Stimulated activated naive CD8-positive, alpha-beta T cell treated with anti-CD3 and anti-CD28 coated beads, Interleukin-15, amount 100 ng/mL, for 72 hours (primary cell): Measurements from ENCODE around the gene RAD51B.
"Not testable (repeated sequence)": the region's sequence is repeated elsewhere in the genome, so short reads cannot be mapped to it uniquely, and the experiment has no call there.

Experiments
- ATAC-seq: fragments of 150-1000 bp; cut with Tn5 transposase; 2 replicates; pipeline ENCODE4 v1.10.0; 2021; ENCODE audit warnings: mild to moderate bottlenecking, moderate library complexity
- DNase-seq, 2 donors: peaks; one replicate each; pipeline ENCODE4 v3.0.0; 2021 to 2022
- H3K27ac Mint-ChIP-seq, 2 donors: one replicate each; pipeline ENCODE4 v1.8.0; 2022; ENCODE audit warnings: mild to moderate bottlenecking in 2 of 2, mixed read lengths in 2 of 2, moderate library complexity in 2 of 2
- H3K27me3 Mint-ChIP-seq: one replicate; pipeline ENCODE4 v1.8.0; 2022; ENCODE audit warnings: mixed read lengths
- H3K4me1 Mint-ChIP-seq: one replicate; pipeline ENCODE4 v1.8.0; 2022; ENCODE audit warnings: mild to moderate bottlenecking, mixed read lengths
- H3K4me3 Mint-ChIP-seq, 2 donors: one replicate each; pipeline ENCODE4 v1.8.0; 2022; ENCODE audit warnings: mild to moderate bottlenecking in 2 of 2, mixed read lengths in 2 of 2, moderate library complexity in 1 of 2
- H3K9me3 Mint-ChIP-seq, 2 donors: one replicate each; pipeline ENCODE4 v1.8.0; 2022; ENCODE audit warnings: mixed read lengths in 2 of 2

Gene RAD51B

GRCh38 chr14:68278576-68279436 is 459.2 kb downstream of the RAD51B start:
- H3K4me1 Mint-ChIP-seq = peaks cover 80% of the 10 kb centered on the region
- no peak for ATAC-seq
- peak overlapping the region in 1 of 2 donors; percentile 60 for H3K27ac Mint-ChIP-seq
- H3K27me3 Mint-ChIP-seq = no peaks in the 10 kb centered on the region
- H3K4me3 Mint-ChIP-seq = no peak overlapping the region
- H3K9me3 Mint-ChIP-seq = no peaks in the 10 kb centered on the region
- no peak for DNase-seq

- H3K27ac Mint-ChIP-seq = no peak overlapping the region
- no peaks in the 10 kb centered on the region for H3K9me3 Mint-ChIP-seq
- ATAC-seq = no peak
- DNase-seq = no peak
- no peak overlapping the region for H3K4me3 Mint-ChIP-seq
- H3K4me1 Mint-ChIP-seq = peaks cover 81% of the 10 kb centered on the region
- no peaks in the 10 kb centered on the region for H3K27me3 Mint-ChIP-seq
Observed at GRCh38 chr14:68279437-68279720, 459.8 kb downstream of the RAD51B start.

DNA sequence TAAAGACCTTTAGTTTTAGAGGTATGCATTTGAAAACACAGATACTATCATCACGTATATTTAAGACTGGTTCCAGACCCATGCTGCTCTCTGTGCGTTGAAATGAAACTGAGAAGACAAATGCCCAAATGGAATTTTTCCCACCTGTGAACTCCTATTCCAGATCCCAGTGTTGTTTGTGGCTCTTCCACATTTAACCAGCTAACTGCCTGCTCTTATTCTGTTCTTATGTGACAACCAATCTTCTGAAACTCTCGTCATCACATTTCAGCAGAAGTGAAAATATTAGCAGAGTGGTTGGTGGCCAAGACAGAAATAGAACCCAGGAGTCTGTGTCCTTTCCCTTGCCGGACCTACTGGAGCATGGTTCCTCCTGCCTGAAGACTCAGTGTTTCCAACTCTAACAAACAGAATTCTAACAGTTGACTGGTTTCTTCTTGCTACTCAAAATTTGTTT is 460.2 kb downstream of the RAD51B start:
- H3K27me3 Mint-ChIP-seq = no peaks in the 10 kb centered on the region
- ATAC-seq (no peak), DNase-seq (no peak)
- no peak overlapping the region for H3K27ac Mint-ChIP-seq
- no peak overlapping the region for H3K4me3 Mint-ChIP-seq
- peaks cover 81% of the 10 kb centered on the region for H3K4me1 Mint-ChIP-seq
- no peaks in the 10 kb centered on the region for H3K9me3 Mint-ChIP-seq

DNA sequence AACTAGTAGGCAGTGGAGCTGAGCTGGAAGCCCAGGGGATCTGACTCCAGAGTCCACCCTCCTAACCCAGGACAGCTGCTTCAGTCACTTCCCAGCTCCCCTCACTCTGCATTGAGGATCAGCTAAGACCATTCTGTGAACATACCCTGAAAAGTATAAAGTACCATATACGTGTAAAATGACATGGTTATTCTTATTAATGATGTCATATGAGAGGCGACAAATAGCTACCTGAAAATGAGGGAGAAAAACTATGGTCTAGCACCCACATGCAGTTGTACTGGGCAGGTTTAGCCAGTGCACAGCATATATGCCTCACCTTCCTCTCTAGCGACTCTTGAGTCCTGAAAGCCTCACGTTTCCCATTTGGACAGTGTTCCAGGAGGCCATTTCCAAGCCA is 461.9 kb downstream of the RAD51B start:
- Mint-ChIP-seq H3K4me1 (peaks cover 81% of the 10 kb centered on the region), H3K27ac (no peak overlapping the region), H3K4me3 (no peak overlapping the region), H3K9me3 (no peaks in the 10 kb centered on the region), H3K27me3 (no peaks in the 10 kb centered on the region)
- no peak for ATAC-seq
- no peak for DNase-seq

- DNase-seq (peak; percentile 57 to 66), ATAC-seq (peak; percentile 81)
- Mint-ChIP-seq H3K4me1 (peaks cover 87% of the 10 kb centered on the region), H3K4me3 (peak overlapping the region; percentile 70 to 71), H3K27ac (peak overlapping the region; percentile 86 to 93), H3K9me3 (no peaks in the 10 kb centered on the region), H3K27me3 (no peaks in the 10 kb centered on the region)
Observed at GRCh38 chr14:68282479-68283377, 463.1 kb downstream of the RAD51B start.

DNA sequence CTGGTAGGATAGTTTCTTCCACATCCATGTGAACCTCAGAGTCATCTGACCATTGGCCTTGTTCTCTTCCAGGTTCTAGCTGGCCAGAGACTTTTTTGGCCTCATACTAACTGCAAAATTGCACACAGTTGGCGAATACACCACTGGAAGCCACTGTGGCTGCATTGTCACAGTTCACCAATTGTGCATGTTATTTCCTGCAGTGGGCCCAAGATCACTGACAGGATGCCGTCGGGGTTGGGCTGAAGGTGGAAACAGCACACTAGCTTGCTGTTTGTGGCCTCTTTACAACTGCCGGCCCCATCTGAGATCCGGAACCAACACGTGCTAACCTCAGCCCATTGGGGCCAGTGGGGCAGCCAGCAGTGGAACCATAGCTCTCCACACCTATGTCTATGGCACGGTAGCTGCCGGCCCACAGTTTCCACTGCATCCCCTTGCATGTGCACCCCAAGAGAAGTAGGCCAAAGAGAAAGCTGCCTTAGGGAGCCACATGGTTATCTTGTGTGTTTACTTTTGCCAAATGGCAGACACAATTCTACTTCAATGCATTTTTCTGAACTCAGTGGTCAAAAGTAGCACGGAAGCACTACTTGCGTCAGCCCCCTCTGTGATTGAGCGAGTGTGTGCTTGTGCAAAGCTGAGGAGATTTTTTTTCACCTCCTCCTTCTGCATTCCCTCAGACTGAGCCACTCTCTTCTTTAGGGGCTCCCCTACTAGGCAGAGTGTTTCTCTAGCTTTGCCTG is 464.0 kb downstream of the RAD51B start:
- peaks cover 95% of the 10 kb centered on the region for H3K4me1 Mint-ChIP-seq
- peak overlapping the region; percentile 90 to 93 for H3K27ac Mint-ChIP-seq
- DNase-seq = peak; percentile 63 to 75

GRCh38 chr14:68284333-68284732 is 464.8 kb downstream of the RAD51B start:
- Mint-ChIP-seq H3K27ac (peak overlapping the region; percentile 78 to 90), H3K9me3 (no peaks in the 10 kb centered on the region), H3K4me3 (peak overlapping the region in 1 of 2 donors; percentile 70), H3K27me3 (no peaks in the 10 kb centered on the region), H3K4me1 (peaks cover 91% of the 10 kb centered on the region)
- ATAC-seq (no peak), DNase-seq (no peak)

More for the DNA sequence above, 464.0 kb downstream of the RAD51B start:
- ATAC-seq = peak; percentile 72
- Mint-ChIP-seq H3K27me3 (no peaks in the 10 kb centered on the region), H3K4me3 (peak overlapping the region; percentile 70 to 71), H3K9me3 (no peaks in the 10 kb centered on the region)

- Mint-ChIP-seq H3K4me1 (peaks cover 89% of the 10 kb centered on the region), H3K27me3 (no peaks in the 10 kb centered on the region), H3K9me3 (no peaks in the 10 kb centered on the region), H3K27ac (peak overlapping the region; percentile 78 to 94), H3K4me3 (peak overlapping the region; percentile 58 to 72)
- DNase-seq (no peak), ATAC-seq (no peak)
Observed at GRCh38 chr14:68284834-68285233, 465.3 kb downstream of the RAD51B start.

DNA sequence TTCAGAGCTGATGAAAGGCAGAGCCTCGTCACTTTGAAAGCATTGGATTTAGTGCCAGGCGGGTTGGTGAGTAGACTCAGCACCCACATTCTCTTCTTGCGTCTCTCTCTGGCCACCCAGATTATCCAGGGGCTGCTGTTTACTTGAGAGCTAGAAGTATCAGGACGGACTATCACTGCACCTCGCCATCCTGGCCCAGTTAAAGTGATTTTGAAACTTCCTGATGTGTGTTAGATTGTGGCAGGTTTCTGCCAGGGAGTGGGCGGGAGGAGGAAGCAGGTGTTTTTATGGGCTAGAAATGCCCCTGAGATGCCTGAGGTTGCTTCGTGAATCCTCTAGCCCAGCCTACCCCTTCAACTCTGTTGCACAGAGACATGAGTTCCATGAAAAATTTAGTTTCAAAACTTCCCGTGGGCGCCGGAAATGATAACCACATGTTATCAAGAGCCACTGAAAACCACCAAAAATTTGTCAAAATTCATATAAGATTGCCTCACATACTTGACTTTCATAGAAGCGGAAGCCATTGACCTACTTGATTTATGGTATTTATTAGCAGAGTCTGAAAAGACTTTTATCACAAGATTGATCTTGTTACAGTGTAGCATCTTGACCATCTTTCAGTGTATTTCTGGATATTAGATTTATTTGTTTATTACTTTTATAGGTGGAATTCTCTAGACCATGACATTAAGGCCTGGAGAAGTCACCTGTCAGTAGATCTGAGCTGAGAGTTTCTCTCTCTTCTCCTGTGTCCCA is 466.0 kb downstream of the RAD51B start:
- ATAC-seq = peak; percentile 79
- Mint-ChIP-seq H3K27ac (peak overlapping the region; percentile 74 to 85), H3K4me1 (peaks cover 81% of the 10 kb centered on the region), H3K4me3 (peak overlapping the region; percentile 58 to 72), H3K27me3 (no peaks in the 10 kb centered on the region), H3K9me3 (no peaks in the 10 kb centered on the region)
- DNase-seq = peak; percentile 74 to 85

- Mint-ChIP-seq H3K9me3 (no peaks in the 10 kb centered on the region), H3K27me3 (no peaks in the 10 kb centered on the region), H3K4me3 (no peak overlapping the region), H3K27ac (peak overlapping the region in 1 of 2 donors; percentile 4), H3K4me1 (peaks cover 74% of the 10 kb centered on the region)
- DNase-seq = no peak
- ATAC-seq = no peak
Observed at GRCh38 chr14:68286667-68287066, 467.1 kb downstream of the RAD51B start.

DNA sequence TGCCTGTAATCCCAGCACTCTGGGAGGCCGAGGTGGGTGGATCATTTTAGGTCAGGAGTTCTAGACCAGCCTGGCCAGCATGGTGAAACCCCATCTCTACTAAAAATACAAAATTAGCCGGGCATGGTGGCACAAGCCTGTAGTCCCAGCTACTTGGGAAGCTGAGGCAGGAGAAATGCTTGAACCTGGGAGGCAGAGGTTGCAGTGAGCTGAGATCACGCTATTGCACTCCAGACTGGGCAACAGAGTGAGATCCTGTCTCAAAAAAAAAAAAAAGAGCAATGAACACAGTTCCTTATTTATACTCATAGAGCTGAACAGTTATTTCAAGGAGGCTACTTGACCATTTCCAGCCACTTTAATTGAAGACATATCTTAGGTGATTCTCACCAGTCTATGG is 469.9 kb downstream of the RAD51B start:
- DNase-seq, H3K27ac Mint-ChIP-seq, H3K4me3 Mint-ChIP-seq, H3K9me3 Mint-ChIP-seq, H3K27me3 Mint-ChIP-seq, ATAC-seq: not testable (repeated sequence)
- peaks cover 73% of the 10 kb centered on the region for H3K4me1 Mint-ChIP-seq

DNA sequence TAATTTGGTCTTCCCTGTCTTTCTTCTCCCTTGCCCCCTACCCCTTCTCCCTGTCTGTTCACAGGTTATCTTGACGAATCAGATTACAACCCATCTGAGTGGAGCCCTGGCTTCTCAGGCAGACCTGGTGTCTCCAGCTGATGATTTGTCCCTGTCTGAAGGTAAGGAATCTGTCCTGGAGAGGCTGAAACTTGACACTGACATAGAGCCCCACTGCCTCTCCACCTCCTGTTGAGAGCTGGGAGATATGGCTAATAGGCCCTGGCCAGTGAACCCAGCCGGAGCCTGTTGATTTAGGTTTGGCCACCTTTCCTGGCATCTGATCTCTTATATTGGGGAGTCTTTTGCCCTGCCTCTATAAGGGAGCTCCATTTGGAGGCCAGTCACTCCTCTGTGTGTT is 472.2 kb downstream of the RAD51B start:
- Mint-ChIP-seq H3K27ac (peak overlapping the region in 1 of 2 donors; percentile 3), H3K9me3 (no peaks in the 10 kb centered on the region), H3K27me3 (no peaks in the 10 kb centered on the region), H3K4me3 (no peak overlapping the region), H3K4me1 (peaks cover 55% of the 10 kb centered on the region)
- DNase-seq (no peak), ATAC-seq (no peak)

- H3K4me3 Mint-ChIP-seq = peak overlapping the region; percentile 21 to 54
- peaks cover 48% of the 10 kb centered on the region for H3K4me1 Mint-ChIP-seq
- H3K27ac Mint-ChIP-seq = peak overlapping the region in 1 of 2 donors; percentile 74
- DNase-seq = no peak
- H3K9me3 Mint-ChIP-seq = no peaks in the 10 kb centered on the region
- no peaks in the 10 kb centered on the region for H3K27me3 Mint-ChIP-seq
- ATAC-seq = no peak
Observed at GRCh38 chr14:68292441-68293215, 473.0 kb downstream of the RAD51B start.

DNA sequence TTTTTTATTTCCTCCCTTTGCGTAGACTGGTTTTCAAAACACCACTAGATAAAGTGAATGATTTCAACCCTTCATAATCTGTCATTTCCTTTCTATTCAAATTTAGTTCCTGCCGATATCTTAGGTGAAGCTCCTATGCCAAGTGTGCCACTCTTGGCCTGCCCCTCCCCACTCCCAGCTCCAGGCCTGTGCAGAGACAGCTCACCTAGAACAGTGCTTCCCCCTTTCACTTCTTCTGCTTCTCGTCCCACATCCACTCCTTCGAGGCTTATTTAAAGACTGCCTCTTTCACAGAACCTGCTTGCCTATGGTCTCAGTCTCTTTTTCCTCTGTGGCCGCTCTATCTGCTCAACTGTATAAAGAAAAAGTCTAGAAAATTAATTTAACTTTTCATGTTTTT is 473.8 kb downstream of the RAD51B start:
- Mint-ChIP-seq H3K27me3 (no peaks in the 10 kb centered on the region), H3K27ac (peak overlapping the region; percentile 38 to 75), H3K4me3 (peak overlapping the region; percentile 21 to 54), H3K4me1 (peaks cover 47% of the 10 kb centered on the region), H3K9me3 (no peaks in the 10 kb centered on the region)
- DNase-seq (no peak), ATAC-seq (no peak)
